Ovary (tissue), 3 donors: ENCODE data around the gene GPR108.

ENCODE experiments used
- POLR2A ChIP-seq: fragments of 450-650 bp; IDR thresholded peaks from one replicate; pipeline ENCODE4 v1.6.1; 2017; ENCODE audit warnings: antibody characterized with exemption, mild to moderate bottlenecking, moderate library complexity
- TF ChIP-seq, protein P1 (sequence below), 3 donors: fragments of 450-650 bp in 2 of 3; fragments of 200-600 bp in 1 of 3; IDR thresholded peaks; one replicate each; pipeline versions ENCODE4 v1.5.1 to v1.8.0; 2016 to 2022; ENCODE audit warnings: antibody characterized with exemption in 3 of 3, mild to moderate bottlenecking in 1 of 3
- donor health status: DM: no; HTN: no; CAD: no.

DNA sequence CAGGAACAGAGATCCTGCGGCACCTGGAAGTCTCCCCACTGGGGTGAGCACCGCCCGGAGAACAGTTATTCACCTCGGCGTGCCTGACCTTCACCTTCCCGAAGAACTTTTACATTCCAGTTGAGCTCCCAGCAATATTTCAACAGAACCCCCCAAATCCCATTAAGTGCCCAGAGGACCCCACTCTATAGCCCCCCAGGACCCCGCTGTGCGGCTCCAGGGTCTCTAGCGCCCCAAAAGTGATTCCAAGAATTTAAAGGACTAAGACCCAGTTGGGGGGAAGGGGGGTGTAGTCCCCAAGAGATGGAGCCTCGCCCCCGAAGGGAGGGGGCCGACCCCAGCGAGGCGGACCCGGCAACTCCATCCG is 480 bp downstream of the GPR108 start:
- TF ChIP-seq, protein P1, sequence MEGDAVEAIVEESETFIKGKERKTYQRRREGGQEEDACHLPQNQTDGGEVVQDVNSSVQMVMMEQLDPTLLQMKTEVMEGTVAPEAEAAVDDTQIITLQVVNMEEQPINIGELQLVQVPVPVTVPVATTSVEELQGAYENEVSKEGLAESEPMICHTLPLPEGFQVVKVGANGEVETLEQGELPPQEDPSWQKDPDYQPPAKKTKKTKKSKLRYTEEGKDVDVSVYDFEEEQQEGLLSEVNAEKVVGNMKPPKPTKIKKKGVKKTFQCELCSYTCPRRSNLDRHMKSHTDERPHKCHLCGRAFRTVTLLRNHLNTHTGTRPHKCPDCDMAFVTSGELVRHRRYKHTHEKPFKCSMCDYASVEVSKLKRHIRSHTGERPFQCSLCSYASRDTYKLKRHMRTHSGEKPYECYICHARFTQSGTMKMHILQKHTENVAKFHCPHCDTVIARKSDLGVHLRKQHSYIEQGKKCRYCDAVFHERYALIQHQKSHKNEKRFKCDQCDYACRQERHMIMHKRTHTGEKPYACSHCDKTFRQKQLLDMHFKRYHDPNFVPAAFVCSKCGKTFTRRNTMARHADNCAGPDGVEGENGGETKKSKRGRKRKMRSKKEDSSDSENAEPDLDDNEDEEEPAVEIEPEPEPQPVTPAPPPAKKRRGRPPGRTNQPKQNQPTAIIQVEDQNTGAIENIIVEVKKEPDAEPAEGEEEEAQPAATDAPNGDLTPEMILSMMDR (IDR thresholded peaks at IDR 0.05), result peak in 1 of 3 donors; percentile 6
- no peak for TF ChIP-seq POLR2A
